Activated CD8-positive, alpha-beta memory T cell treated with anti-CD3 and anti-CD28 coated beads for 24 hours (primary cell): ENCODE measurements around the gene HLA-DMA.

ENCODE experiments used
- DNase-seq: peaks from one replicate; pipeline ENCODE4 v3.0.0-alpha.2; 2020

The HLA-DMA gene

GRCh38 chr6:32912951-32913350, 39.9 kb downstream of the HLA-DMA start:
- no peak for DNase-seq

- DNase-seq: no peak
Observed at GRCh38 chr6:32908897-32909296, 44.0 kb downstream of the HLA-DMA start.

GRCh38 chr6:32906539-32906938, 46.4 kb downstream of the HLA-DMA start:
- no peak for DNase-seq

GRCh38 chr6:32905078-32905477, 47.8 kb downstream of the HLA-DMA start:
- no peak for DNase-seq

- DNase-seq: no peak
Observed at GRCh38 chr6:32903952-32904351, 48.9 kb downstream of the HLA-DMA start.
